Left kidney (tissue), 2 donors: ENCODE measurements around the gene FBXW4. TPM values are rescaled to one million over a fixed set of nuclear protein-coding genes. Genes with fewer than 3 reads are reported as not detected.

Experiments used
- DNase-seq: peaks from one replicate; pipeline ENCODE4 v3.0.0-alpha.2; 2013
- polyA plus RNA-seq: library from polyadenylated mRNA; unstranded; fragments of 120-200 nt; gene quantifications from one replicate; pipeline ENCODE4 v1.2.1, GENCODE V29; 2013; ENCODE audit not compliant: insufficient read length

FBXW4 gene
- polyA plus RNA-seq, 1 donor = 55.1 TPM

- DNase-seq = peak; percentile 29
Observed at GRCh38 chr10:101566333-101567164, 128.4 kb downstream of the FBXW4 start.

GRCh38 chr10:101565936-101566332 lies 129.0 kb downstream of the FBXW4 start:
- DNase-seq = no peak

- DNase-seq = no peak
Observed at GRCh38 chr10:101565370-101565900, 129.5 kb downstream of the FBXW4 start.

DNA sequence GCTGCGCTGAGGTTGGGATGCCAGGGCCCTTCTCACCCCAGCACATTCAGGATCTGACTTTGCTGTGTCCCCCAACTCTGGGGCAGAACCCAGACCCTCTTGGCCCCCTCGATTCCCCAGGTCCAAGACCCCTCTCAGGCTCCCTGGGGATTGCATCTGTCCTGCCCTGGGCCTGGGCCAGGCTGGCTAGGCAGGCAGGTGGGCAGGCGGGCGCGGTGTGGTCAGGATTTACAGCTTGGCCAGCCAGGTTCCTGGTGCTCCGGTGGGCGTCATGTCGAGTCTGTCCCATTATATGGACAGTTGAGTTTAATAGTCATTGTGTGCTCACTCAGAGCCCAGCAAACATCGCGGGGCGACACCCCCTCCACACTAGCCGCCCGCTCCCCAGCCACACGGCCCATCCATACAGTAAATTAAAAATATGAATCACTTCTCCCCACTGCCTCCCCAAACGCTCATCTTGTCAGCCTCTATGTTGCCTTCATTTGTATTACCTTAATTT lies 130.4 kb downstream of the FBXW4 start:
- no peak for DNase-seq

DNA sequence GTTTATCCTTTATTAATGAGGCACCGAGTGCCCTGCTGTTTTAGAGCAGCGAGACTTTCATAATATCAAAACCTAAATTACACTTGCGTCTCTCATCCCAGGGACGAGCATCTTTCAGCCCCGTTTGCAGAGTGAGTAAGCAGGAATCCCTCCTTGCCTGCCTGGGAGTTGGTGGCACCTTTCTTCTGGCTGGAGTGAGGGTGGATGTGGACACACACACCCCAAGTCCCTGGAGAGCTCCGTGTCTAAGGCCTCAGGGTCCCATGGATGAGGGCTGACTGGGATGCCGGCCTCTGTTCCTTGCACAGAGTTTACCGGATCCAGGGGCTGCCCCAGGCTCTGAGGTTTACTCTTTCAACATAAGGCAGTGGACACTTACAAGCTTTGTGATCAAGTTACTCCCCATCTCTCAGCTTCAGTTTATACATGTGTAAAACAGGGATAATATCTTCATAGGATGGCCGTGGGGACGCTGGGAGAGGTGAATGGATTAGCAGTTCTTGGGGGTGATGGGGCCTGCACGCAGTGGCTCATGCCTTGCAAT lies 131.4 kb downstream of the FBXW4 start:
- DNase-seq = no peak

DNA sequence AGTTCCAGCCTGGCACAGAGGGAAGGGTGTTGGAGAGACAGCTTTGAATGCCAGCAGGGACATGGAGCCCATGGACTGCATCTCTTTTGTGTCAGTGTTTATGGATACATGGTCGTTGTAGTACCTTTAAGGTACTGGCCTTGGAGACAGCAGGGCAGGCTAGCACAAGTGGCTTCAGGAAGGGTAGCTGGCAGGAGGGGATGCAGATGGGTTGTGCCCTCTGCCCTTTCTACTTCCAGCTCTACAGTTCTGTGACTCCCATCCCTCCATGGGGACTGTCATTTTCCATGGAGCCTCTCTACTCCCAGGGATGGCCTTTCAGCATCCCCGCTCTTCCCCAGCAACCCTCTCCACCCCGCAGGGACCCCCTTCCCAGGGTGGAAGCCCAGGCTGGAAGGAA lies 132.0 kb downstream of the FBXW4 start:
- no peak for DNase-seq

GRCh38 chr10:101562231-101562630 lies 132.7 kb downstream of the FBXW4 start:
- DNase-seq = no peak

DNA sequence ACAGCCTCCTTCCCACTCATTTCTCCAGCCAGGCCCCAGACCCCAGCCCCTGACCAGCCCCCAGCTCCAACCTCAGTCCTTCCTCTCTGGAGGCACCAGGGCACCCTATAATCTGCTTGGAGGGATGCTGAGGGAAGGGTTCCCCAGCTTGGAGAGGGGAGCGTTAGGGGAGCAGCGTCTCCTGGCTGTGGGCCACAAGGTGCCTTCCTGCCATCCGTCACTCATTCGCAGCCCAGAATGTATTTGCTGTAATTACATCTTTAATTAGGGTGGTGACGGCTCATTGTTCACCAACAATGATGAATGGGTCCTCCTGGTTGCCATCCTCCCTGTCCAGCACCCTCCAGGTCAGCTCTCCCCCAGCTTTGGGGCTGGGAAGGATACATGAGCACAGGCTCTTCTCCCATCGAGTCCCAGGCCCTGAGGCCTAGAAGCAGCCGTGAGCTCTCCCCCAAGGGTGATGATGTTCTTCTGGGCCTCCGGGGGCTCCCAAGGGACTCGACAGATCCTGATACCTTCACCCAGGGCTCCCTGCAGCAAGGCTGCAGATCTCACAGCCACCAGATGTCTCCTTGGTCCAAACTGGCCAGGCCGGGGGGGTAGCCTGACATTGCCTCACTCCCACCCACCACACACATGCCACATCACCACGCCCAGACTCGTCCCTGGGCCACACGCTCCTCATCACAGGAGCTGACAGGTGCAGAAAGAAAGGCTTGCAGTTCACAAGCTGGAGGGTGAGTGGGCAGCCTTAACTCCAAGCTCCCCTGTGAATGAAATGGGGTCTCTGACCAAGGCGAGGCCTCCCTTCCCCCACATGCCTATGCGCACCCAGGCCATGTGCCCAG lies 133.7 kb downstream of the FBXW4 start:
- no peak for DNase-seq

Other genes starting within 250 kb of the FBXW4 start
- 39.9 TPM for gene POLL, start 106.9 kb downstream of the FBXW4 start, polyA plus RNA-seq
- 43.7 TPM for gene DPCD, start 106.8 kb downstream of the FBXW4 start, polyA plus RNA-seq
- gene FGF8, start 80.9 kb upstream of the FBXW4 start, polyA plus RNA-seq = 7.1 TPM
- gene NPM3, start 88.3 kb upstream of the FBXW4 start, polyA plus RNA-seq = 49.1 TPM
- 269 TPM for gene OGA, start 123.3 kb upstream of the FBXW4 start, polyA plus RNA-seq
- 6.2 TPM for gene KCNIP2, start 148.6 kb upstream of the FBXW4 start, polyA plus RNA-seq